Trophoblast cell (in vitro differentiated cells and primary cell): ENCODE results near the gene DIP2B.
"Not testable (repeated sequence)": the region's sequence is repeated elsewhere in the genome, so short reads cannot be mapped to it uniquely, and the experiment has no call there.

Experiments used
- DNase-seq, 2 donors: peaks; one replicate each; pipeline ENCODE4 v3.0.0-alpha.2; 2016
- H2AFZ ChIP-seq: 2 replicates; pipeline ENCODE4 v1.6.1; 2013; ENCODE audit warnings: low read length, moderate library complexity, mild to moderate bottlenecking; ENCODE audit not compliant: insufficient read depth, poor library complexity
- H2AK5ac ChIP-seq: 2 replicates; pipeline ENCODE4 v1.6.1; 2013; ENCODE audit warnings: mild to moderate bottlenecking, low read length
- H2BK120ac ChIP-seq: 2 replicates; pipeline ENCODE4 v1.6.1; 2013; ENCODE audit warnings: low read length, mild to moderate bottlenecking, moderate library complexity; ENCODE audit not compliant: insufficient read depth, poor library complexity
- H2BK12ac ChIP-seq: 2 replicates; pipeline ENCODE4 v1.6.1; 2013; ENCODE audit warnings: mild to moderate bottlenecking, low read length, moderate library complexity
- H2BK5ac ChIP-seq: 2 replicates; pipeline ENCODE4 v1.6.1; 2013; ENCODE audit warnings: low read length, low read depth, moderate library complexity, mild to moderate bottlenecking; ENCODE audit not compliant: poor library complexity
- H3K14ac ChIP-seq: 2 replicates; pipeline ENCODE4 v1.6.1; 2013; ENCODE audit warnings: mild to moderate bottlenecking, low read length
- H3K18ac ChIP-seq: 2 replicates; pipeline ENCODE4 v1.6.1; 2013; ENCODE audit warnings: mild to moderate bottlenecking, low read length
- H3K23ac ChIP-seq: 2 replicates; pipeline ENCODE4 v1.6.1; 2013; ENCODE audit warnings: low read length
- H3K27ac ChIP-seq: 2 replicates; pipeline ENCODE4 v1.5.1; 2013; ENCODE audit warnings: low read depth, mild to moderate bottlenecking, inconsistent platforms, low read length, moderate library complexity
- H3K27me3 ChIP-seq: 2 replicates; pipeline ENCODE4 v1.6.1; 2013; ENCODE audit warnings: inconsistent platforms, mild to moderate bottlenecking, low read length, moderate library complexity; ENCODE audit not compliant: insufficient read depth
- H3K36me3 ChIP-seq, 2 experiments: 1 replicate in 1 of 2; 2 replicates in 1 of 2; pipeline ENCODE4 v1.6.1; 2013; ENCODE audit warnings: low read length in 2 of 2, mild to moderate bottlenecking in 2 of 2, moderate library complexity in 1 of 2; ENCODE audit not compliant: insufficient read depth in 2 of 2, control insufficient read depth in 1 of 2
- H3K4ac ChIP-seq: 2 replicates; pipeline ENCODE4 v1.6.1; 2013; ENCODE audit warnings: low read depth, mild to moderate bottlenecking, low read length, moderate library complexity
- H3K4me1 ChIP-seq, 2 experiments: 1 replicate in 1 of 2; 2 replicates in 1 of 2; pipeline ENCODE4 v1.6.1; 2013; ENCODE audit warnings: low read length in 2 of 2, mild to moderate bottlenecking in 2 of 2, moderate library complexity in 1 of 2; ENCODE audit not compliant: insufficient read depth in 2 of 2, control insufficient read depth in 1 of 2
- H3K4me2 ChIP-seq: 2 replicates; pipeline ENCODE4 v1.6.1; 2013; ENCODE audit warnings: inconsistent platforms, mild to moderate bottlenecking, low read length, moderate library complexity
- H3K4me3 ChIP-seq: 2 replicates; pipeline ENCODE4 v1.5.1; 2013; ENCODE audit warnings: mild to moderate bottlenecking, low read depth, low read length, inconsistent platforms
- H3K79me1 ChIP-seq: one replicate; pipeline ENCODE4 v1.6.1; 2013; ENCODE audit warnings: low read length
- H3K79me2 ChIP-seq: 2 replicates; pipeline ENCODE4 v1.6.1; 2013; ENCODE audit warnings: low read length, mild to moderate bottlenecking; ENCODE audit not compliant: control insufficient read depth, insufficient read depth, poor library complexity
- H3K9ac ChIP-seq: 2 replicates; pipeline ENCODE4 v1.6.1; 2013; ENCODE audit warnings: mild to moderate bottlenecking, low read length
- H3K9me3 ChIP-seq: 2 replicates; pipeline ENCODE4 v1.6.1; 2013; ENCODE audit warnings: low read depth, mild to moderate bottlenecking, control low read depth, inconsistent platforms, low read length; ENCODE audit not compliant: insufficient read depth
- H4K12ac ChIP-seq: 2 replicates; pipeline ENCODE4 v1.6.1; 2013; ENCODE audit warnings: low read depth, mild to moderate bottlenecking, low read length, moderate library complexity
- H4K8ac ChIP-seq: 2 replicates; pipeline ENCODE4 v1.6.1; 2013; ENCODE audit warnings: low read depth, mild to moderate bottlenecking, low read length, moderate library complexity
- H4K91ac ChIP-seq: one replicate; pipeline ENCODE4 v1.6.1; 2013; ENCODE audit warnings: low read depth, mild to moderate bottlenecking, low read length, moderate library complexity
- WGBS: extraction: QIAGEN DNeasy Blood & Tissue Kit; methylation state at CpG from one replicate; pipeline ENCODE4 v1.1.7; 2013; ENCODE audit warnings: missing lambda C conversion rate; ENCODE audit not compliant: insufficient read length, insufficient coverage; ENCODE audit errors: extremely low coverage; 5-methylcytosine and 5-hydroxymethylcytosine counted together

The DIP2B gene

DNA sequence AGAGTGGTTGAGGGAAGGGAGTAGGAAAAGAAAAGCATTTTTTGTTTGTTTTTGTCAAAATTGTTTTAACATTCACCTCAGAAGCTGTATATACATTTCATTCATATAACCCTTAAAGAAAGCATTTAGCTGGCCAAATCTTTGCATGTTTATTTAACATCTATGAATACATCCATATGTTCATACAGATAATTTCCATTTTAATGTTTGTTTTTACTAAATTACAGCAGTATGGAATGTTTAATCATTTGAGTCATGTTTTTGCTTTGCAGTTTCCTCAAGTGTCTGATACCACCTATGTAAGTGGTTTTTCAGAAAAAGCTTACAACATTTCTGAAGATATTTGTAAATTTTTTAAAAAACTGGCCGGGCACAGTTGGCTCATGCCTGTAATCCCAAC lies 174.8 kb downstream of the DIP2B start:
- Histone ChIP-seq H3K27ac (no peak overlapping the region), H3K4ac (no peak overlapping the region), H2BK12ac (no peak overlapping the region), H3K79me2 (no peaks in the 10 kb centered on the region), H3K4me3 (no peak overlapping the region), H2AK5ac (no peak overlapping the region), H2BK120ac (no peak overlapping the region), H4K8ac (no peak overlapping the region), H3K4me2 (no peak overlapping the region), H3K14ac (no peak overlapping the region), H3K4me1 (no peaks in the 10 kb centered on the region), H3K18ac (no peak overlapping the region), H4K91ac (no peak overlapping the region), H4K12ac (no peak overlapping the region), H3K27me3 (no peaks in the 10 kb centered on the region), H3K79me1 (no peaks in the 10 kb centered on the region), H3K9me3 (no peaks in the 10 kb centered on the region), H3K9ac (no peak overlapping the region), H2AFZ (no peak overlapping the region), H2BK5ac (no peak overlapping the region), H3K23ac (no peak overlapping the region), H3K36me3 (peaks cover 15 to 22% of the 10 kb centered on the region in 2 experiments)
- no peak for DNase-seq
- WGBS = no CpG with 5 or more reads among the region's 1 CpG

DNA sequence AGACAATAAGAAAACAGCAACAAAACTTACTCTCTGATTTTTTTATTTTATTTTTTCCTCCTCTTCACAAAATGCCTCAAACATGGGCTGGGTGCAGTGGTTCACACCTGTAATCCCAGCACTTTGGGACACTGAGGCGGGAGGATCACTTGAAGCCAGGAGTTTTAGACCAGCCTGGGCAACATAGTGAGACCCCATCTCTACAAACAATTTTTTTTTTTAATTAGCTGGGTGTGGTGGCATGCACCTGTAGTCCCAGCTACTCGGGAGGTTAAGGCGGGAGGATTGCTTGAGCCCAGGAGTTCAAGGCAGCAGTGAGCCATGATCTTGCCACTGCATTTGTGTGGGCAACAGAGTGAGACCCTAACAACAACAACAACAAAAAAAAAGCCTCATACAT lies 176.3 kb downstream of the DIP2B start:
- H2AK5ac ChIP-seq, H3K4me1 ChIP-seq, H3K4ac ChIP-seq, H4K8ac ChIP-seq, H3K27me3 ChIP-seq, DNase-seq, H3K79me2 ChIP-seq, H2BK5ac ChIP-seq, H3K79me1 ChIP-seq, H3K18ac ChIP-seq, H3K4me3 ChIP-seq, H3K4me2 ChIP-seq, H2BK12ac ChIP-seq, H4K91ac ChIP-seq, H3K9ac ChIP-seq, H3K9me3 ChIP-seq, H2AFZ ChIP-seq, H3K23ac ChIP-seq, H3K14ac ChIP-seq, H4K12ac ChIP-seq, H3K27ac ChIP-seq, H2BK120ac ChIP-seq: not testable (repeated sequence)
- no CpG with 5 or more reads among the region's 3 CpGs for WGBS
- H3K36me3 ChIP-seq = peaks cover 18 to 26% of the 10 kb centered on the region in 2 experiments

DNA sequence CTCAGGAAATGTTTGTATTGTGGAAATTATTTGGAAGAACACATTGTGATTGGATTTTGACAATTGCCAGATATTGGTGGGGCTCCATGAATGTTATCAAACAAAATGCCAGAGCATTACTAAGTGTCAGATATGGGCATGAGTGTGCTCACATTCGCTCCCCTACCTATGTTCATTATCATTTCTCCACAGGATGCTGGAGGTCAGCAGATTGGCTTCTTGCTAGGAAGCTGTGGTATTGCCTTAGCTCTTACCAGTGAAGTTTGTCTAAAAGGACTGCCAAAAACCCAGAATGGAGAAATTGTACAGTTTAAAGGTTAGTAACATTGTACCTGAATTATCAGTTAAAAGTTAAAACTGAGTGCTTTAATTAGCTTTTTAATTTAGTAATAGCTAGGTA lies 180.9 kb downstream of the DIP2B start:
- no peak overlapping the region for H3K14ac ChIP-seq
- H2BK5ac ChIP-seq = no peak overlapping the region
- H3K27me3 ChIP-seq = no peaks in the 10 kb centered on the region
- no peak overlapping the region for H4K91ac ChIP-seq
- no peak overlapping the region for H3K18ac ChIP-seq
- no peak overlapping the region for H4K8ac ChIP-seq
- H3K9me3 ChIP-seq = no peaks in the 10 kb centered on the region
- DNase-seq = no peak
- H3K36me3 ChIP-seq = peaks cover 25 to 33% of the 10 kb centered on the region in 2 experiments
- H3K27ac ChIP-seq = no peak overlapping the region
- H2BK120ac ChIP-seq = no peak overlapping the region
- H3K4me1 ChIP-seq = no peaks in the 10 kb centered on the region
- H3K23ac ChIP-seq = no peak overlapping the region
- no peaks in the 10 kb centered on the region for H3K79me2 ChIP-seq
- no peak overlapping the region for H3K4ac ChIP-seq
- H3K79me1 ChIP-seq = no peaks in the 10 kb centered on the region
- H2AK5ac ChIP-seq = no peak overlapping the region
- no peak overlapping the region for H3K9ac ChIP-seq
- H4K12ac ChIP-seq = no peak overlapping the region
- no peak overlapping the region for H2AFZ ChIP-seq
- H3K4me3 ChIP-seq = no peak overlapping the region
- WGBS = no CpG with 5 or more reads among the region's 1 CpG
- no peak overlapping the region for H2BK12ac ChIP-seq
- no peak overlapping the region for H3K4me2 ChIP-seq

DNA sequence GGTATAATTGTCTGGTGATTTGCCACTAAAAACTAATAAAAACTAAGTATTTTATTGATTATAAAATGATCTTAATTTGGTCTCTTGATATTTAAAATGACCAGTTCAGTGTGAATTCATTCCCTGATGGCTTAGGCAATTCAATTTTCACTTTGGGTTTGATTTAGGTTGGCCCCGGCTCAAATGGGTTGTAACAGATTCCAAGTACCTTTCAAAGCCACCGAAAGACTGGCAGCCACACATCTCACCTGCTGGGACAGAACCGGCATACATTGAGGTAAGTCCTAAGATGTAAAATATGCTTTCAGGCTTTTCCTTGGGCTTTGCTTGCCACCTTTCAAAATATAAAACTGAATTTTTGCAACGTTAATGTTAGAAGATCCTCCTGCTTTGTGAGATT lies 181.6 kb downstream of the DIP2B start:
- Histone ChIP-seq H2BK120ac (no peak overlapping the region), H3K27ac (no peak overlapping the region), H2BK5ac (no peak overlapping the region), H2AK5ac (no peak overlapping the region), H3K4me2 (no peak overlapping the region), H3K9me3 (no peaks in the 10 kb centered on the region), H3K79me2 (no peaks in the 10 kb centered on the region), H3K23ac (no peak overlapping the region), H3K4me1 (no peaks in the 10 kb centered on the region), H3K14ac (no peak overlapping the region), H3K27me3 (no peaks in the 10 kb centered on the region), H2AFZ (no peak overlapping the region), H3K4ac (no peak overlapping the region), H3K36me3 (peaks cover 23 to 31% of the 10 kb centered on the region in 2 experiments), H2BK12ac (no peak overlapping the region), H3K9ac (no peak overlapping the region), H3K4me3 (no peak overlapping the region), H3K79me1 (no peaks in the 10 kb centered on the region), H4K12ac (no peak overlapping the region), H4K91ac (no peak overlapping the region), H3K18ac (no peak overlapping the region), H4K8ac (no peak overlapping the region)
- no CpG with 5 or more reads among the region's 4 CpGs for WGBS
- no peak for DNase-seq
